Measurements from ENCODE around the gene ZNF438.
A peak's percentile ranks its signal among the peaks of the same experiment; 100 is the strongest.

The ZNF438 gene

DNA sequence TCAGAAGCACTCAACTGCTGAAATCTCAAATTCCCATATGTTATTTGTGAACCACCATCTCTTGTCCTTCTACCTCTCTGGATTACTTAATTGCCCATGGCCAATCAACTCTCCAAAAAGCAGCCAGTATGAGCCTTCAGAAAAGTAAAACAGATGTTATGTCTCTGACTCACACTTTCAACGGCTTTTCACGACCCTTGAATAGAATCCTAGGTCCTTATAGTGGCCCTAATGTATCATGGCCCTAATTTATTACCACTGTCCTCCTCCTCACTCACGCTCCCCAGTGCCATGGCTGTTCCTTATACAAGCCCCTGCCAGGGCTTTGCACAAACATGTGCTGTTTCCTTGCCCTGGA, 20.0 kb downstream of the ZNF438 start:
- H3K27me3 Mint-ChIP-seq = no peaks in the 10 kb centered on the region
- ATAC-seq (no peak), DNase-seq (no peak)
- H3K9me3 Mint-ChIP-seq = no peaks in the 10 kb centered on the region
- H3K36me3 Mint-ChIP-seq (ENCODE audit: low read depth) = no peaks in the 10 kb centered on the region
- H3K27ac Mint-ChIP-seq = no peak overlapping the region
- peaks cover 11% of the 10 kb centered on the region for H3K4me1 Mint-ChIP-seq
- H3K4me3 Mint-ChIP-seq = no peak overlapping the region

GRCh38 chr10:31011017-31011664, 20.5 kb downstream of the ZNF438 start:
- H3K9me3 Mint-ChIP-seq = no peaks in the 10 kb centered on the region
- no peak for ATAC-seq
- H3K27ac Mint-ChIP-seq = no peak overlapping the region
- no peaks in the 10 kb centered on the region for H3K27me3 Mint-ChIP-seq
- no peaks in the 10 kb centered on the region for H3K36me3 Mint-ChIP-seq (ENCODE audit: low read depth)
- DNase-seq = no peak
- H3K4me3 Mint-ChIP-seq = no peak overlapping the region
- peaks cover 16% of the 10 kb centered on the region for H3K4me1 Mint-ChIP-seq

DNA sequence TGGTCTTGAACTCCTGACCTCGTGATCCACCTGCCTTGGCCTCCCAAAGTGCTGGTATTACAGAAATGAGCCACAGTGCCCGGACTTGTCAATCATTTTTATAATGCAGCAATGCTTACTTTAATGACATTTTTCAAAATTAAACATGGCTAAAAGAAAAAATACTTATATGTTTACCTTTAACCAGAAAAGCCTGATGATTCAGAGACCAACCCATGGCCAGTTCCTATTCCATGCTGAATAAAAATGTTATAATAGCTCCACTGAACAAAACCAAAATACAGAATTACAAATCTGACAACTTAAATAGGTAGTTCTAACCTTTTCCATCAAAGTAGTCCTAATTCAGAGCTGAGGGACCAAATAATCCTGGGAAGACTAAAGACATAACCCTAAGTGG, 21.6 kb downstream of the ZNF438 start:
- Mint-ChIP-seq H3K4me1 (peaks cover 24% of the 10 kb centered on the region), H3K27ac (no peak overlapping the region), H3K9me3 (no peaks in the 10 kb centered on the region), H3K36me3 (ENCODE audit: low read depth) (no peaks in the 10 kb centered on the region), H3K4me3 (no peak overlapping the region), H3K27me3 (no peaks in the 10 kb centered on the region)
- DNase-seq = no peak
- no peak for ATAC-seq

- DNase-seq = no peak
- H3K4me1 Mint-ChIP-seq = peaks cover 40% of the 10 kb centered on the region
- no peaks in the 10 kb centered on the region for H3K27me3 Mint-ChIP-seq
- H3K4me3 Mint-ChIP-seq = no peak overlapping the region
- ATAC-seq = no peak
- H3K27ac Mint-ChIP-seq = peak overlapping the region; percentile 26
- H3K36me3 Mint-ChIP-seq (ENCODE audit: low read depth) = peaks cover 4% of the 10 kb centered on the region
- H3K9me3 Mint-ChIP-seq = no peaks in the 10 kb centered on the region
These were observed 25.8 kb downstream of the ZNF438 start for GRCh38 chr10:31005895-31006294.

- DNase-seq (no peak), ATAC-seq (peak; percentile 46)
- Mint-ChIP-seq H3K27me3 (no peaks in the 10 kb centered on the region), H3K4me3 (no peak overlapping the region), H3K36me3 (ENCODE audit: low read depth) (peaks cover 4% of the 10 kb centered on the region), H3K27ac (peak overlapping the region; percentile 7), H3K9me3 (no peaks in the 10 kb centered on the region), H3K4me1 (peaks cover 46% of the 10 kb centered on the region)
These were observed 27.0 kb downstream of the ZNF438 start for GRCh38 chr10:31004611-31005193.

- peaks cover 4% of the 10 kb centered on the region for H3K36me3 Mint-ChIP-seq (ENCODE audit: low read depth)
- H3K27ac Mint-ChIP-seq = no peak overlapping the region
- H3K27me3 Mint-ChIP-seq = no peaks in the 10 kb centered on the region
- DNase-seq (no peak), ATAC-seq (no peak)
- no peaks in the 10 kb centered on the region for H3K9me3 Mint-ChIP-seq
- H3K4me1 Mint-ChIP-seq = peaks cover 60% of the 10 kb centered on the region
- H3K4me3 Mint-ChIP-seq = no peak overlapping the region
These were observed 29.9 kb downstream of the ZNF438 start for GRCh38 chr10:31001740-31002139.

GRCh38 chr10:31000867-31001266, 30.8 kb downstream of the ZNF438 start:
- Mint-ChIP-seq H3K27me3 (no peaks in the 10 kb centered on the region), H3K36me3 (ENCODE audit: low read depth) (peaks cover 4% of the 10 kb centered on the region), H3K9me3 (peaks cover under 1% of the 10 kb centered on the region), H3K4me1 (peaks cover 51% of the 10 kb centered on the region), H3K27ac (no peak overlapping the region), H3K4me3 (no peak overlapping the region)
- ATAC-seq = no peak
- no peak for DNase-seq

- Mint-ChIP-seq H3K4me1 (peaks cover 47% of the 10 kb centered on the region), H3K27ac (no peak overlapping the region), H3K9me3 (peaks cover 7% of the 10 kb centered on the region), H3K36me3 (ENCODE audit: low read depth) (peaks cover 7% of the 10 kb centered on the region), H3K4me3 (no peak overlapping the region), H3K27me3 (no peaks in the 10 kb centered on the region)
- no peak for DNase-seq
- ATAC-seq = no peak
These were observed 31.4 kb downstream of the ZNF438 start for GRCh38 chr10:31000071-31000782.

DNA sequence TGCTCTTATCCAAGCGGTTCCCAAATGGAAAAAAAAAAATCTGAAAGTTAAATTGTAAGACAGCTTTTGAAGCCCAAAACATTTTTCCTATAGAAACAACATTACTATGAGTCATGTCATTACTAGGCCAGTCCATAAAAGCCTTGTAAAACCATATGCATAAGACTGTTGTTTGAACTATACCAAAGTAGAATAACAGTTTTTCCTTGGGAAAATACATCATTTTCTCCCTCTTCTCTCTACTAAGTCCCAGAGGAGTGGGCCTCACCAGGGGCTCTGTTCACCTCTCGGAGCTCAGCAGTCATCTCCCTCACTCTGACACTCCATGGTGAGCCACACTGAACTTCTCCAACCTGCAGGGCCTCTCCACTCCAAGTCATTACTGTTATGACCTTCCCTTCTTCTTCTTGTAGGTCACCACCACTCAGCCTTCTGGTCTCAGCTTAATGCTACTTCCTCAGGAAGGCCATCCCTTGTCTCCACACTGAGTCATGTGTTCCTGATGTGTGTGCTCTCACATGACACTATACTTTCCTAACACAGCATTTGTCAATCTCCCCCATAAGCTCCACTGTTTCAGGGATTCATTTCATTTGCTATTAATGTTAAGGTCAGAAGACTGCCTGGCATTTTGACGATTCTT, 32.5 kb downstream of the ZNF438 start:
- H3K36me3 Mint-ChIP-seq (ENCODE audit: low read depth) = peaks cover 13% of the 10 kb centered on the region
- H3K27ac Mint-ChIP-seq = peak overlapping the region; percentile 81
- H3K4me1 Mint-ChIP-seq = peaks cover 37% of the 10 kb centered on the region
- no peaks in the 10 kb centered on the region for H3K27me3 Mint-ChIP-seq
- ATAC-seq (peak; percentile 91), DNase-seq (peak; percentile 12)
- H3K9me3 Mint-ChIP-seq = peaks cover 11% of the 10 kb centered on the region
- H3K4me3 Mint-ChIP-seq = peak overlapping the region; percentile 64

- Mint-ChIP-seq H3K4me3 (peak overlapping the region; percentile 30), H3K36me3 (ENCODE audit: low read depth) (peaks cover 17% of the 10 kb centered on the region), H3K9me3 (peaks cover 11% of the 10 kb centered on the region), H3K27me3 (no peaks in the 10 kb centered on the region), H3K27ac (peak overlapping the region; percentile 47), H3K4me1 (peaks cover 33% of the 10 kb centered on the region)
- ATAC-seq = no peak
- no peak for DNase-seq
These were observed 34.0 kb downstream of the ZNF438 start for GRCh38 chr10:30997536-30998235.

- Mint-ChIP-seq H3K27ac (no peak overlapping the region), H3K27me3 (no peaks in the 10 kb centered on the region)
These were observed 35.1 kb downstream of the ZNF438 start for GRCh38 chr10:30996481-30997005.

DNA sequence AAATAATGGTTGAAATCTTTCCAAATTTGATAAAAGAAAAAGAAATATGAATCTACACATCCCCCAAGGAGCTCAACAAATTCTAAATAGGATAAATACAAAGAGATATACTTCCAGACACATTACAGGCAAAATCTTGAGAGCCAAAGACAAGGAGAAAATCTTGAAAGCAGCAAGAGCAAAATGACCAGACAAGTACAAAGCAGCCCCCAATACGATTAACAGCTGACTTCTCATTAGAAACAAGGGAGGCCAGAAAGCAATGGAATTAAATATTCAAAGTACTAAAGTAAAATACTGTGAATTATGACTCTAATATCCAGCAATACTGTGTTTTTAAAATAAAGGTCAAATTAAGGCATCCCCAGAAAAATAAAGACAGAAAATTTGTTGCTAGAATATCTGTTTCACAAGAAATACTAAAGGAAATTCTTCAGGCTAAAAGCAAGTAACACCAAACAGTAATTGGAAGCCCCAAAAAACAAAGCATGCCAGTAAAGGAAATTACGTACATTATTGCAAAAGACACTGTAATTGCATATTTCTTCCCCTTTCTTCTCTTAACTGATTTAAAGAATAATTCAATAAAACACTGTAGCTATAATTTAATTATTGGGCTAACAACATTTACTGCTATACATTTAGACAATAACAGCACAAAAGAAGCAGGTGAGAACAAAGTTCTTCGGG, 36.4 kb downstream of the ZNF438 start:
- Mint-ChIP-seq H3K27me3 (no peaks in the 10 kb centered on the region), H3K4me3 (no peak overlapping the region), H3K4me1 (peaks cover 28% of the 10 kb centered on the region), H3K9me3 (peaks cover 11% of the 10 kb centered on the region), H3K27ac (no peak overlapping the region), H3K36me3 (ENCODE audit: low read depth) (peaks cover 19% of the 10 kb centered on the region)
- ATAC-seq = no peak
- no peak for DNase-seq

More at GRCh38 chr10:30996481-30997005, 35.1 kb downstream of the ZNF438 start:
- ATAC-seq (no peak), DNase-seq (no peak)
- Mint-ChIP-seq H3K4me1 (peaks cover 32% of the 10 kb centered on the region), H3K9me3 (peaks cover 11% of the 10 kb centered on the region), H3K36me3 (ENCODE audit: low read depth) (peaks cover 19% of the 10 kb centered on the region), H3K4me3 (no peak overlapping the region)

- ATAC-seq (no peak), DNase-seq (no peak)
- peaks cover 19% of the 10 kb centered on the region for H3K36me3 Mint-ChIP-seq (ENCODE audit: low read depth)
- no peak overlapping the region for H3K27ac Mint-ChIP-seq
- H3K4me3 Mint-ChIP-seq = no peak overlapping the region
- H3K4me1 Mint-ChIP-seq = peaks cover 13% of the 10 kb centered on the region
- H3K9me3 Mint-ChIP-seq = peaks cover 11% of the 10 kb centered on the region
- no peaks in the 10 kb centered on the region for H3K27me3 Mint-ChIP-seq
These were observed 38.5 kb downstream of the ZNF438 start for GRCh38 chr10:30993155-30993554.

- no peak for DNase-seq
- Mint-ChIP-seq H3K4me1 (peaks cover 8% of the 10 kb centered on the region), H3K4me3 (no peak overlapping the region), H3K27me3 (no peaks in the 10 kb centered on the region), H3K27ac (no peak overlapping the region), H3K9me3 (peaks cover 11% of the 10 kb centered on the region), H3K36me3 (ENCODE audit: low read depth) (peaks cover 19% of the 10 kb centered on the region)
- ATAC-seq = no peak
These were observed 39.0 kb downstream of the ZNF438 start for GRCh38 chr10:30992681-30993080.
